Measurements from ENCODE around the gene ZDHHC14.

ZDHHC14 gene

GRCh38 chr6:157672726-157673412, 291.9 kb downstream of the ZDHHC14 start:
- TF ChIP-seq ZNF8 (CRISPR knock-in tag; IDR thresholded peaks at IDR 0.05) (no peak), ARNTL (CRISPR knock-in tag; IDR thresholded peaks at IDR 0.05; ENCODE audit: borderline replicate concordance, low read depth) (no peak), CSRNP3 (CRISPR knock-in tag; IDR thresholded peaks at IDR 0.05) (no peak), SNAI2 (CRISPR knock-in tag; IDR thresholded peaks at IDR 0.05) (no peak), ZFP30 (CRISPR knock-in tag; IDR thresholded peaks at IDR 0.05) (no peak), TSHZ2 (CRISPR knock-in tag; IDR thresholded peaks at IDR 0.05) (no peak), ZC3H10 (CRISPR knock-in tag; IDR thresholded peaks at IDR 0.05) (no peak), TCF4 (CRISPR knock-in tag; IDR thresholded peaks at IDR 0.05; ENCODE audit: borderline replicate concordance) (no peak), PATZ1 (CRISPR knock-in tag; IDR thresholded peaks at IDR 0.05; ENCODE audit: borderline replicate concordance) (no peak), OSR1 (CRISPR knock-in tag; IDR thresholded peaks at IDR 0.05) (no peak), ZNF70 (CRISPR knock-in tag; IDR thresholded peaks at IDR 0.05) (no peak), ZFP3 (CRISPR knock-in tag; IDR thresholded peaks at IDR 0.05) (no peak), POU6F1 (CRISPR knock-in tag; IDR thresholded peaks at IDR 0.05; ENCODE audit: borderline replicate concordance, low read depth) (no peak), ESRRG (CRISPR knock-in tag; IDR thresholded peaks at IDR 0.05) (no peak), GLIS3 (CRISPR knock-in tag; IDR thresholded peaks at IDR 0.05) (no peak), PPARA (CRISPR knock-in tag; IDR thresholded peaks at IDR 0.05; ENCODE audit: borderline replicate concordance) (no peak), CREB5 (CRISPR knock-in tag; IDR thresholded peaks at IDR 0.05; ENCODE audit: low read depth) (no peak), ISL1 (CRISPR knock-in tag; IDR thresholded peaks at IDR 0.05) (no peak), BACH2 (CRISPR knock-in tag; IDR thresholded peaks at IDR 0.05; ENCODE audit: borderline replicate concordance) (no peak)
- ATAC-seq = no peak

GRCh38 chr6:157673596-157673995, 292.6 kb downstream of the ZDHHC14 start:
- ATAC-seq = no peak
- TF ChIP-seq PPARA (CRISPR knock-in tag; IDR thresholded peaks at IDR 0.05; ENCODE audit: borderline replicate concordance) = no peak
- TF ChIP-seq ZNF70 (CRISPR knock-in tag; IDR thresholded peaks at IDR 0.05) = no peak
- no peak for TF ChIP-seq PATZ1 (CRISPR knock-in tag; IDR thresholded peaks at IDR 0.05; ENCODE audit: borderline replicate concordance)
- no peak for TF ChIP-seq ZC3H10 (CRISPR knock-in tag; IDR thresholded peaks at IDR 0.05)
- no peak for TF ChIP-seq RARB (CRISPR knock-in tag; IDR thresholded peaks at IDR 0.05)
- TF ChIP-seq TSHZ2 (CRISPR knock-in tag; IDR thresholded peaks at IDR 0.05) = no peak
- no peak for TF ChIP-seq ESRRG (CRISPR knock-in tag; IDR thresholded peaks at IDR 0.05)
- TF ChIP-seq OSR1 (CRISPR knock-in tag; IDR thresholded peaks at IDR 0.05) = no peak

Measured in SK-N-SH treated with all-trans-retinoic acid at 6 μM for 48 hours (cell line).